RCC 7860 (cell line): ENCODE results near the gene FAM222B.
"Not testable (repeated sequence)": the region's sequence is repeated elsewhere in the genome, so short reads cannot be mapped to it uniquely, and the experiment has no call there.

Experiments used
- DNase-seq: peaks from one replicate; pipeline ENCODE4 v3.0.0-alpha.2; 2015; ENCODE audit warnings: low spot score
- FAIRE-seq: peaks from 2 replicates; lab custom pipeline; 2012; peaks lifted over from hg19 to GRCh38; lab: Jason Lieb, UNC

FAM222B gene

DNA sequence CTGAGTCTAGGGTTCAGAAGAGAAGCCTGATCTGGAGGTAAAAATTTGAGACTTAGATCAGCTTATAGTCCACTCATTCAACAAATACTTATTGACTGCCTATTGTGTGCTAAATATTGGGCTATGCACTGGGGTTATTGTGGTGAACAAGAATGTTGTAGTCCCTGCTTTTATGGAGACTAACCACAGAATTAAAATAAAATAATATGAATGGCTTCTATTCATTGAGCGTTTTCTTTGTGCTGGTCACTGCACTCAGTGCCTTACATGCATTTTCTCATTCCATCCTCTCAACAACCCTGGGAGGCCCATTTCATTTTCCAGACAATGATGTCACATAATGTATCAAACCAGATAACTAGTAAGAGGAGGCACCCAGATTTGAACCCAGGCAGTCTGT, 109.2 kb downstream of the FAM222B start:
- FAIRE-seq (no peak), DNase-seq (no peak)

DNA sequence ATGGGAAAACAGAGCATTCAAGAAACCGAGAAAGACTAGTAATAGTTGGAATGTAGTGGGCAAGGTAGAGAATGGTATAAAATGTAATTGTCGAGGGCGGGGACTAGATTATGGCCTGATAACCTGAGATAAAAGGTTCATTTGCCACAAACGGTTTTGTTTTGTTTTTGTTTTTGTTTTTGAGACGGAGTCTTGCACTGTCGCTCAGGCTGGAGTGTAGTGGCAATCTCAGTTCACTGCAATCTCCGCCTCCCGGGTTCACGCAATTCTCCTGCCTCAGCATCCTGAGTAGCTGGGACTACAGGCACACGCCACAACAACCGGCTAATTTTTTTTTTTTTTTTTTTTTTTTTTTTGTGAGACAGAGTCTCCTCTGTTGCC, 112.7 kb downstream of the FAM222B start:
- DNase-seq, result no peak
- no peak for FAIRE-seq

DNA sequence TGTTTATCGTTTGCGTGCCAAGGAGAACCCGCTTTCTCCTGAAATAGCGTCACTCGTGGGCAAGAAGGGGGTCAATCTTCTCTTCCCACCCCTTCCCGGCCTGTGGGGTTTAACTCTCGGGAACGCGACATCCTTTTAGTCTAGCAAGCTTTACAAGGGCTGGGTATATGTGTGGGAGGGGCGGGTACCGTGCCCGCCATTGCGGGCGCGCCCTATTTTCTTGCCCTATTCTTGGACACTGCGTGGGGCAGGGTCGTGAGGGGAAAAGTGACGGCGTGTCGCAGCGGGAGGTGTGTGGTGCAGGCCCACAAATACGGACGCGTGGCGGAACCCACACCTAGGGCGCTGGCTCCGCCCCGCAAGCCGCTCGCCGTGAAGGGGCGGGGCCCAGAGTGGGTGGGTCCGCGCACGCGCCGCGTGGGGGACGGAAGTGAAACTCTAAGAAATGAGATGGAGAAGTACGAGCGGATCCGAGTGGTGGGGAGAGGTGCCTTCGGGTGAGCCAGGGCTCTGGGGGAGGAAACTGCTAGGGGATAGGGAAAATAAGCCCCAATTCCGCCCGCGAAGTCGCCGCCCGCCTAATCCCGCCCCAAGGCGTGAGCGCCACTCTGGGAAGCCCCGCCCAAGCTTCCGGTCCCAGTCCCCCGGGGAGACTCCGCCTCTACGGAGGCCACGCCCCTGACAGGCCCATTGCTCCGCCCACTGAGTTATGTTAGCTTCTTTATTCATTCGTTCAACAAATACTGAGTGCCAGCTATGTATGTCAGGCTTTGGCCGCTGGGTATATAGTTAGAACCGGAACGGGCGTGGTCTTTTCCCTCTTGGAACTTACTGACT, 114.0 kb downstream of the FAM222B start, which contains the start of gene NEK8:
TSS of gene NEK8 (plus strand) at position 425 of the 837 bp plus-strand sequence. CDS start at position 451, 26 bp downstream.
- DNase-seq (peak; percentile 87), FAIRE-seq (peak; percentile 78)

DNA sequence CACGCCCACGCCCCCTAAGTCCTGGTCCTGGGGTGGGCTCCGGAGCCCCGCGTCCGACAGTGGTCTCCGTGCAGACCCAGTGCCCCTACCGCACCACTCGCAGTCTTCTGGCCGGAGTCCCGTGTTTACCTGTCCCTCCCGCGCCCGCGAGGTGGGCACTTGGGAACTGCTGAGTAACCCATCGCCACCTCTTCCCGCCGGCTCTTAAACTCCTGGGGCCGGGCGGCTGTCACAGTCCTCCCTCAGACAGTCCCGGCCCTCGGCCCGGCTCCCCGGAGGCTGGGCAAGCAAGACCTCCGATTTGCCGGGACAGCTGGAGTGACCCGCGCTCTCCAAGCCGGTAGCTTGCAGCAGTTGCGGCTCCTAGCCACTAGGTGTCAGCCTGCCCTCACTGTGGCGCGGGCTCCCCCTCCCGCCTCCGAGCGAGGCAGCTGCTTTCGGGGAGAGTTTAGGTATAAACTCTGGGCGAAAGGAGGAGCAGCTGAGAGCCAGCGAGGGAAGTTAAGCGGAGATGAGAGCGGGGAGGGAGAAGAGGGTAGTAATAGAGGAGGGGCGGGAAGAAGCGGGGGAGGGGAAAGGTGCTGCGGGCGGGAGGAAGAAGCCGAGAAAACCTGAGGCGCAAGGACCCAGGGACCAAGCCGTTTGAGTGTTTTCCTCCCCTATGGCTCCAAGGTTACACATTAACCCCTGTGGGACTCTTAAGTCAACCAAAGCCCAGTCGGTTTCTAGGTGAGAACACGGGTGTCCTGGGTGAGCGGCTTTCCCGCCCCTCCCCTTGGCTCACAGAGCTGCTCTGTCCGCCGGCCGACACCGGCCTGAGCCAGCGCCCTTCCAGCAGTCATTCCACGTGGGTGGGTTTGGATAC, 115.7 kb downstream of the FAM222B start:
- FAIRE-seq, result peak; percentile 77
- peak; percentile 96 for DNase-seq

DNA sequence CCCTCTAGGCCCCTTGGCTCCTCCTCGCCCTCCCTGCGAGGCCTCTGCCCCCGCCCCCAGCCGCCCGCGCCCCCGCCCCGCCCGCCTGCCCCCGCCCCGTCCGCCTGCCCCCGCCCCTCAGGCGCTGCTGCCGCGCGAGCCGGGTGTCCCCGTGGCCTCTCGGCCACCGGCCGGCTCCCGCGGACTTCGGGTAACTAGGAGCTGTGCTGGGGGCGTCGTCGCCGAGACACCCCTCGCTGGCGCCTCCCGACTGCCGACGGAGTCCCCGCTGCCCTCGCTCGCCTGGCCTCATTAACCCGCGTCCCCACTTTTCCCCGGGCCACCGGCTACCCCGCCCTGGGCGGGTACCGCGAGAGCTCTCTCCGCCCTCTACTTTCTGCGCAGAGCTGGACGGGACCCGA, 116.4 kb downstream of the FAM222B start, which contains the start of gene TLCD1:
TSS of gene TLCD1 (minus strand) at position 8 of the 401 bp plus-strand sequence. CDS start 136 bp downstream, outside the sequence.
- FAIRE-seq, result no peak

DNA sequence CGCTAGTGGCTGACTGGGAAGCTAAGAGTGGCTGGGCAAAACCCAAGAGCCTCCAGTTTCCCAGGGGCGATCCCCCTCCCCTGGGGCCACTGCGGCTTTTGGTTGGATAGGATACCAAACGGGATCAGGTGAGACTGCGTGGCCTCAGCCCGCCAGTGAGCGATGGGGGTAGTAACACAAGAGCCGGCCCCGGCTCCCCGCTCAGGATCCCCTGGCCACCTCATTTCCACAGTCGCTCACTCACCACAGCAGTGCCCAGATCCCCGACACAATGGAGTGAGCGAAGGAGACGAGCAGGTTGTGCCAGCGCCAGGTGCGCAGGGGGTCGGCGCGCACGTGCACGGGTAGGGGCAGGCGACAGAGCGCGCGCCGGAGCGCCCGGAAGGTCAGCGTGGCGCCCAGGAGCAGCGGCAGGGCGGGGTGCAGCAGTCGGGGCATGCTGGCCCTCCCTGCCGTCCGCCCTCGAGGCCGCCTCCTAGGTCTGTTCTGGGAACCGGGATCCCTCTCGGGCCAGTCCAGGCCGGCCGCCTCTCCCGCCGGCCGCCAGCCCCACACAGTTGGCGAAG, 116.8 kb downstream of the FAM222B start:
- DNase-seq (peak; percentile 84), FAIRE-seq (no peak)

More for the DNA sequence above, 116.4 kb downstream of the FAM222B start, which contains the start of gene TLCD1:
- DNase-seq, result no peak

DNA sequence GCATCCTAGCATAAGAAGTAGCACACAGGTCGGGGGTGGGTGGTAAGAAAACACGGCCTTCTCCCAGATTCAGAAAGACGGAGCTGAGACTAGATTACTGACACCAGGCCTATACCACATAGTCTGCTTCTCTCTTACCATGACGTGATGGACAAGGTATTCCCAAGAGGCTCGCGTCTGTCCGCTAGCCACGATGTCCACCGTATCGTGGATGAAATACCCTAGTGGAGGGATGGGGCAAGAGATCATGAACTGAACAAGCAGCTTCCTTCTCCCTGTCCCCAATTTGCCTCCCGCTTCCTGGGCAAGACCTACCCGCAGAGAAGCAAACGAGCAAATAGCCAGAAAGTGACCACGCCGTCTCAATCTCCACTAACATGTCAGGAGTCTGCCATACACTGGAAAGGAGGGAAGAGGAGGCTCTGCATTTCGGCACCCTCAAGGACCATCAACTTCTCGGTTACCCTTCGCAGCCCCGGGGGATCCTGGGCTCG, 117.4 kb downstream of the FAM222B start:
- DNase-seq, result peak; percentile 67
- FAIRE-seq, result no peak

DNA sequence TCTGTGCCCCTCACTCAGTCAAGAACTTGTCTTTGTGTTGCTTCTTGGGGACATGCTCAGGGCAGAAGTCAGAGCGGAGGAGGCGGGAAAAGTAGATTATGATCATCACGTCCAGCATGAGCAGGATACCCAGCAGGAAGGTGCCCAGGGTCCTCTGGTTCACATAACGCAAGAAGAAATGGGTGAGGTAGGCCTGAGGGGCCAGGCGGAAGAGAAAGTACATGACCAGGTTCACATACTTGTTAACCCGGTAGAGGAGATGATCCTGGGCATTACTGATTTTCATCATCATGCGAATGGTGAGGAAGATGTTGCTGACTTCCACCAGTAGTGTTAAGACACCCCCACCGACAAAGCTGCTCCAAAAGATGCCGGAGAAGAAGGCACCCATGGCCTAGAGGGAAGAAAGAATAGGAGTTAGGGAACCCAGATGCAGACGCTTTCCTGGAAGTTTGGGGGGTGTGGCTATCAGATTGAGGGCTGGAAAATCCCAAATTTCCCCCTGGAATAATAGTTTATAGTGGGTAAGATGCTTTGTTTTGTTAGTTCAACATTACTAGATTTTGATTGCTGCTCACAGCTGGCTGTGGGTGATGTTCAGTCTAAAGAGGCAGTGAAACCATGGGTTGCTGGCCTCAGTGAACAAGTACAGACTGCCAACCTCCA, 118.0 kb downstream of the FAM222B start:
- no peak for DNase-seq
- FAIRE-seq, result no peak

DNA sequence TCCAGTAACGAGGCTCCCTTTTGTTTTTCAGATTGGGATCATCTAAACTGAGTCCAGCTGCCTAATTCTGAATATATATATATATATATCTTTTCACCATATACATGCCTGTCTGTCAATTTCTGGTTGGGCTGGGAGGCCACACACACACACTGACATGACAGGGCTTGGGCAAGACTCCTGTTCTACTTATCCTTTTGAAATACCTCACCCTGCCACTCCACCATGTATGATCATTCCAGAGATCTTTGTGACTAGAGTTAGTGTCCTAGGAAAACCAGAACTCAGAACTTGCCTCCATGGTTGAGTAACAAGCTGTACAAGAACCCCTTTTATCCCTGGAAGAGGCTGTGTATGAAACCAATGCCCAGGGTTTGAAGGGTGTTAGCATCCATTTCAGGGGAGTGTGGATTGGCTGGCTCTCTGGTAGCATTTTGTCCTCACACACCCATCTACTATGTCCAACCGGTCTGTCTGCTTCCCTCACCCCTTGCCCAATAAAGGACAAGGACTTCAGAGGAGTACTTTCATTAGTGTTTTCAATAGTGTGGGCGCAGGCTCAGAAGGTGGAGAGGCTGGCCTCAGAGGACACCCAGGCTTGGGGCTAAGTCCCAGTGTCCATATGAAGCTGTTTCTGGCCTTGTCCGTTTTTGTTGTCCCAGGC, 118.6 kb downstream of the FAM222B start:
- DNase-seq, FAIRE-seq: not testable (repeated sequence)

DNA sequence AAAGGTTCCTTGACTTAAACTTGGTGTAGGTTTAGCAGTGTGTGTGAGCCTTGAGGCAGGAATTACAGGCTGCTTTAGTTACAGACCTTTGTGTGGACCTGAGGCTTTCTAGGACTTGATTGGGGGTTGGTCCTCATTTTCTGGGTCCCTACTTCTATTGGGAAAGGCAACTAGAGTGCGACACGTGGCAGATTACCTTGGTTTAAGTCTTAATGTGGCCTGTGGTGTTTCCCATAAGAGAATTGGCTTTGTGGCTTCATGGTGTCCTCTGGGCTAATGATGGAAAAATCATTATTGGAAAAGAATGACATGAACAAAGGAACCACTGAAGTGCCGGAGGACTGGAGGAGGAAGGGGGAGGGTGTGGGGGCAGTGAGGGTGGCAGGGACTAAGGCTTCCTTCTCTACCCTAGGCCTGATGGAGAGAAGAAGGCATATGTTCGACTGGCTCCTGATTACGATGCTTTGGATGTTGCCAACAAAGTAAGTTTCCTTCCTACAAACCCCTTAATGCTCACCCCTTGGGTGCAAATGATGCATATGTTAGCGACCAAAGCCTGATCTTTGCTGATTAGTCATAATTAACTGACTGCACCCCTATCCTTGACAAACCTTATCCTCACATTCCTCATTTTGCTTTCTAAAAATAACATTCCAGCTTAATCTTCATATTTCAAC, 119.3 kb downstream of the FAM222B start:
- DNase-seq (no peak), FAIRE-seq (no peak)

DNA sequence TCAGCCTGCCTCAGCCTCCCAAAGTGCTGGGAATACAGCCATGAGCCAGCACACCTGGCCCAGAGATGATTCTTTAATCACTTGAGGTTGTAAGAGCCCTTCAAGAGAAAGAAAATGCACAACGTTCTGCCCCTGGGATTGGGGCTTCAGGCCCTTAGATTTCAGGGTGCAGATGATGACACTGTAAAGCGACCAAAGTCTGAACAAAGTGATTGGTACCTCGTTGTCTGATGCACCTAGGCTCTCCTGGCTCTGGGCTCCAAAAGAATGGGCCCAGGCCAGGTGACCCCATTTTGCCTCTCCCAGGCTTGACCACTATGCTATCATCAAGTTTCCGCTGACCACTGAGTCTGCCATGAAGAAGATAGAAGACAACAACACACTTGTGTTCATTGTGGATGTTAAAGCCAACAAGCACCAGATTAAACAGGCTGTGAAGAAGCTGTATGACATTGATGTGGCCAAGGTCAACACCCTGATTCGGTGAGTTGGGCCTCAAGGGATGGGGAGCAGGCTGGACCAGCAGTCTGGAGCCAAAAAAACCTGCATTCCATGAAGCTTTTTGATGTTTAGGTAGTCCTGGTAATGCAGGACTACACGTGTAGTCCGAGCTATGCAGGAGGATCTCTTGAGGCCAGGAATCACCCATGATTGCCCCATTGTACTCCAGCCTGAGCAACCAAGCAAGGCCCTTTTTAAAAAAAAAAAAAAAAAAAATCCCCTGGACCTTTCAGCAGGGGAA, 120.0 kb downstream of the FAM222B start:
- FAIRE-seq, result no peak
- no peak for DNase-seq

DNA sequence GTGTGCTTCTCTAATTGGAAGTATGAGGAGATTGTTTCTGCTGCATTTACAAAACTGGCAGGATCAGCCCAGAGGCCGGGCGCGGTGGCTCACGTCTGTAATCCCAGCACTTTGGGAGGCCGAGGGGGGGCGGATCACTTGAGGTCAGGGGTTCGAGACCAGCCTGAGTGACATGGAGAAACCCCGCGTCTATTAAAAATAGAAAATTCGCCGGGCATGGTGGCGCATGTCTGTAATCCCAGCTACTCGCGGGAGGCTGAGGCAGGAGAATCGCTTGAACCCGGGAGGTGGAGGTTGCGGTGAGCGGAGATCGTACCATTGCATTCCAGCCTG, 121.6 kb downstream of the FAM222B start:
- not testable (repeated sequence) for FAIRE-seq, DNase-seq

DNA sequence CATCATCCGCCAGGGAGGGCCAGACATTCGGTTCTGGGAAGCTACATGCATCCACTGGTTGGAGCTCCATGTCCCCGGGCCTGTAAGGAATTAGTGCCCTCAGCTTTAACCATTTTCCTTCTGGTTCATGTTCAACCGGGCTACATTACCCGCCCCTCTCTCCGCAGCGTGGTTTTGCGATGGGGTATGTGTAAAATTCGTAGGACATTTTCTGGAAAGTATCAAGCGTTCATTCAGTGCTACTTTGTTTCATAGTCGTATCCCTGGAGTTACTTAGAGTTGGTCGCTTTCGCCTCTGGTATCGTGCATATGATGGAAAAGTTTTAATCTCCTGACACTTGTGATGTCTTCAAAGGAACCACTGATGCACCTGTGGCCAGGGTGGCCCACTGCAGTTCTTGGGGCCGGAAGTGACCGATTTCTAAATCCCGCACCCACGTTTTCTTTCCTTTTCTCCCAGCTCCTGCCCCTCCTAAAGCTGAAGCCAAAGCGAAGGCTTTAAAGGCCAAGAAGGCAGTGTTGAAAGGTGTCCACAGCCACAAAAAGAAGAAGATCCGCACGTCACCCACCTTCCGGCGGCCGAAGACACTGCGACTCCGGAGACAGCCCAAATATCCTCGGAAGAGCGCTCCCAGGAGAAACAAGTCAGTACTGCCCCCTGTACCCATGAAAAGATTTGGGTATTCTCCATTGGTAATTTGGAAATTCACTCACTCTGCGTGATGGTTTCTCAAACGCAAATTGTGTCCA, 122.2 kb downstream of the FAM222B start:
- peak; percentile 8 for DNase-seq
- no peak for FAIRE-seq

DNA sequence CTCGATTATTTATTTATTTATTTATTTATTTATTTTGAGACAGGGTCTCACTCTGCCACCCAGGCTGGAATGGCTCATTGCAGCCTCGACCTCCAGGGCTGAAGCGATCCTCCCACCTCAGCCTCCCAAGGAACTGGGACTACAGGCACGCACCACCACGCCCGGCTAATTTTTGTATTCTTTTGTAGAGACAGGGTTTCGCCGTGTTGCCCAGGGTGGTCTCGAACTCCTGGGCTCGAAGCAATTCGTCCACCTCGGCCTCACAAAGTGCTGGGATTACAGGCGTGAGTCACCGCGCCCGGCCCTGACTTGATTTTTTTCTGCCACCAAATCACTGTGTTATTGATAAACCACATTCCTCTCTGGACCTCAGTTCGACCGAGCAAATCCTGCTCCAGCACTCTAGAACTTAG, 123.6 kb downstream of the FAM222B start:
- no peak for DNase-seq
- no peak for FAIRE-seq

DNA sequence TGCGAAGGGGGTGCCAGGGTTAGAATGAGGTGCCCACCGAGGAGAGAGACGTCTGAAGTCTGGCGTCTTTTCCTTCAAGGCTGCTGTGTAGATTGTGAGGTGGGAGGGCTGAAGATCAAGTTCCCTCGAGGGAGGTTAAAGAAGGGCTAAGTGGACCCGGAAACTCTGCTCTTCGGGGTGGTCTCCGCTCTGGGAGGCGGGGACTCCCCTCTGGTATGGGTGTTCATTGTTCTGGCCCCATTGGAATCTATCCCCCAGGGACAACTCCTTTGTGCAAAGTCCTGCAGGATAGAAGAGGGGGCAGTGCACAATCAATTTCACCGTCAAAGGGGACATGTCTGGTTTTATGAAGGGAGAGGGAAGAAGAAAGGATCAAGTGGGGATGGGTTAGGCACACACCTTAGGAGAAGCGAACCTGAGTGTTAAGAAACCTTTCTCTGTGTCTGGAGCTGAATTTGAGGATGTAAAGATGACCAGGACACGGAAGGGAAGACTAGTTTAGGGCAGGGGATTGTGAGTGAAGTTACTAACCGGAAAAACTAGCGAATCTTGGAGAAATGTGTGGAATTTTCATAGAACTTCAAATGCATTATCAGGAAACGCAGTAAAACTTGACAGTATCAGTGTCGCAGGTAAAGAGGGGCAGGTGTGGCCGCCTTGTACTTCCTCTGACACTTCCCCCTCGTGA, 124.1 kb downstream of the FAM222B start:
- FAIRE-seq (no peak), DNase-seq (peak; percentile 8)

DNA sequence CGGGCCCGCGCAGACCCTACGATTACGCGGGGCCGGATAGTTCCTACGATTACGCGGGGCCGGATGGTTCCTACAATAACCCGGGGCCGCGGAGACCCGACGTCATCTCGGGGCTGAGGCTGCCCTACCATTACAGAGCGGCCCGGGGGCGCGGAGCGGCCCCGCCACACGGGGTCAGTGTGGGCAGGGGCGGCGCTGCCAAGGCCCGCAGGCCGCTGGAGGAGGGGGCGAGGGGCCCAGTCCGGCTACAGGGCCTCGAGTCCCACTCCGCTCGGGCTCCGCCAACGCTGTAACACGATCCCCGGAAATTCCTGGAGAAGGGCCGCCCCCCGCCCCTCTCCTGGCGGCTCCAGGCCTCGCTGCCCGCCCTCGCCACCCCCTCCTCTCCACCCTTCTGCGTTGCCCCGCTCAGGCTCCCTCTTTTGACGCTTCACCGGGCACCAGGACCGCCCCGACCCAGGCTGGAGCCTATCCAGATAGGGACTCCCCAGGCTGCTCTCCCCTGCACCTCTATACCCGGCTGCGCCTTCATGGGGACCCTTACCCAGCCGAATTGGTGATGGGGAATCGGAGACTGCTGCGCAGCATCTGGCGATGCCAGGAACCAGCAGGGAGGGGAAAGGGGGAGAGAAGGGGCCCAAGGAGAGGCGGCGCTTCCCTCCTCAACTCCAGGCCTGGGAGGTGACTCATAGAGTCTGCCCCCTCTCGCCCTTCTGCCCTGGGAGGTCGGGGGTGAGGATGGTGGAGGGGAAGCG, 124.8 kb downstream of the FAM222B start, which contains the start of gene RAB34:
TSS of gene RAB34 (minus strand) at position 291 of the 755 bp plus-strand sequence. CDS start 602 bp downstream, outside the sequence.
- DNase-seq, result peak; percentile 74

More for the DNA sequence above, 124.8 kb downstream of the FAM222B start, which contains the start of gene RAB34:
- FAIRE-seq, result no peak
